Suprapubic skin (tissue), 4 donors: ENCODE data around the gene B3GALNT1. TPM values are rescaled to one million over a fixed set of nuclear protein-coding genes. Genes with fewer than 3 reads are reported as not detected.

Experiments used
- DNase-seq, 2 donors: peaks; one replicate each; pipeline ENCODE4 v3.0.0-alpha.2; 2019; ENCODE audit warnings: low spot score in 2 of 2
- H3K27ac ChIP-seq: fragments of 200-600 bp; sonication (generic); one replicate; pipeline ENCODE4 v1.5.1; 2019
- H3K27me3 ChIP-seq: fragments of 200-600 bp; sonication (generic); one replicate; pipeline ENCODE4 v1.5.1; 2019
- H3K36me3 ChIP-seq: fragments of 200-600 bp; sonication (generic); one replicate; pipeline ENCODE4 v1.5.1; 2019
- H3K4me1 ChIP-seq: fragments of 200-600 bp; sonication (generic); one replicate; pipeline ENCODE4 v1.5.1; 2019
- H3K4me3 ChIP-seq: fragments of 200-600 bp; sonication (generic); one replicate; pipeline ENCODE4 v1.5.1; 2019; ENCODE audit warnings: mild to moderate bottlenecking
- H3K9me3 ChIP-seq: fragments of 200-600 bp; sonication (generic); one replicate; pipeline ENCODE4 v1.5.1; 2019
- EP300 ChIP-seq: sonication (generic); formaldehyde crosslinking; IDR thresholded peaks from one replicate; pipeline ENCODE4 v1.6.1; 2017; ENCODE audit warnings: antibody characterized with exemption
- POLR2A ChIP-seq, 2 donors: fragments of 450-650 bp; IDR thresholded peaks; one replicate each; pipeline ENCODE4 v1.6.1; 2017; ENCODE audit warnings: antibody characterized with exemption in 2 of 2, mild to moderate bottlenecking in 2 of 2, moderate library complexity in 2 of 2
- POLR2AphosphoS5 ChIP-seq, 3 donors: sonication (generic); formaldehyde crosslinking; IDR thresholded peaks; one replicate each; pipeline ENCODE4 v1.6.1; 2017; ENCODE audit warnings: antibody characterized with exemption in 3 of 3
- WGBS: methylation state at CpG from one replicate; pipeline ENCODE4 v1.1.5; 2018; 5-methylcytosine and 5-hydroxymethylcytosine counted together
- total RNA-seq, 4 donors: library from RNA; depleted of rRNA; stranded (reverse); fragments of >200 nt; gene quantifications; one replicate each; pipeline ENCODE4 v1.1.0, GENCODE V29; 2016
- TF ChIP-seq, protein P1 (sequence below), 2 donors: fragments of 200-600 bp in 1 of 2; fragments of 450-650 bp in 1 of 2; sonication (generic) in 1 of 2; IDR thresholded peaks; one replicate each; pipeline ENCODE4 v1.5.1; 2016 to 2019; ENCODE audit warnings: antibody characterized with exemption in 2 of 2, mild to moderate bottlenecking in 1 of 2, moderate library complexity in 1 of 2

The B3GALNT1 gene
- total RNA-seq, 4 donors from 2014 or later = 3.4 to 8.1 (median 6.7) TPM

DNA sequence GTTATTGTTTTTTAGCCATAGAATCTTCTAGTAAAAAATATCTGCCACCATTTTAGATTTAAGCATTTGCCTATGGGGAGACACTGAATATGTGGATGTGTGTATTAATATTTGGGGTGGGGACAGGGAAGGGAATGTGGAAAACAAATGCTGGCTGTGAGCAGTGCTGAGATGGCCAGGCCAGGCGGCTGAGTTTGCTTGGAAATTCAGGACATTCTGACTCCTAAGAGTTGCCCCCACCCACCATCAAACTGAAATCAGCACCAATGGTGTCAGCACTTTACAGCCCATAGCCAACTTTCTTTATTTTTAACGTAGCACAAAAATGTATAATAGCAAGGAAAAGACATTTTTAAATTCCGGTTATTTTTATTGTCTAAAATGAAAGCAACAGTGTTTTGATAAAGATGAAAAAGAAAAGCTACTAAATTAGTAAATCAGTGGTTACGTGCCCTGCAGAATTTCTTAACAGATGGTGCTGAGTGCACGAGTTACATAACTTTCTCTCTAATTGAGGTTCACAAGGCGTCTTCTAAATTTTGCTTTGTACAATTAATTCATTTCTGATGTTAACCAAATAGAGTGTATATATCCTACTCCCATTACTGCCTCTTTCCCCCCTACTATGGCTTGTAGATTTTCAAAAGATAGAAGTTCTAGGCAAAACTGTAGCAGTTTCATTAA is 34.0 kb downstream of the B3GALNT1 start:
- 78% methylated on average over 6 of the region's 6 CpGs for WGBS
- no peak overlapping the region for H3K27ac ChIP-seq

DNA sequence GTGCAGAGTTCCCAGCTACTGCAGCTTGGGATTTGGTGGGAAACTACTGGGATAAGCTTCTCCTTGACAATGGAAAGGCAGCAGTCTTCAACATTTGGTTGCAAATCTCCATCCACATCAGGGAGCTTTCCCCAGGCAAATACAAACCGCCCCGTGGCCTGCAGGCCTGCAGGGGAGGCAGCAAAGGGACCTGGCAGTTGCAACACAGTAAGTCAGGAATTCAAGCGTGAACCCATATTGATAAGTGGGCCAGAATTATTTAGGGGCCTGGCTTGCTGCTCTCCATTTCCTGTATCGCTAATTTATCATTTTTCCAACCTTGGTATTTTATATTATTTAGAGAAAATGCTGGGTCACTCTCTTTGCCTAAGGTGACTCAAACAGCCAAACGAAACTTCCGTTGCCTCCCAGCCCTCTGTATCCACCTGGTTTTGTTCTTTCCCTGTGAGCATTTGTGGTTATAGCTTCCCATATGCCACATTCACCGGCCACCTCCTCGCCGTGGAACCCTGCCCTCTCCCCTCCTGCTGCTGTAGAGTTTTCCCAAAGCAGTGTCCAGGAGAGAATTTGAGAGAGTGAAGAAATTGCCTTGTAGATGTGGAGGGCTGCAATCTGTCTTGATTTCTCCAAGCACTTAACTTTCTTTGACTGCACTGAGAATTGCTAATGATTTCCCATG is 34.8 kb downstream of the B3GALNT1 start:
- H3K4me3 ChIP-seq = no peak overlapping the region
- H3K27ac ChIP-seq = no peak overlapping the region
- H3K4me1 ChIP-seq = peaks cover 26% of the 10 kb centered on the region
- TF ChIP-seq POLR2AphosphoS5 (IDR thresholded peaks at IDR 0.05) (no peak), EP300 (no peak), POLR2A (IDR thresholded peaks at IDR 0.05) (no peak)
- TF ChIP-seq, protein P1, sequence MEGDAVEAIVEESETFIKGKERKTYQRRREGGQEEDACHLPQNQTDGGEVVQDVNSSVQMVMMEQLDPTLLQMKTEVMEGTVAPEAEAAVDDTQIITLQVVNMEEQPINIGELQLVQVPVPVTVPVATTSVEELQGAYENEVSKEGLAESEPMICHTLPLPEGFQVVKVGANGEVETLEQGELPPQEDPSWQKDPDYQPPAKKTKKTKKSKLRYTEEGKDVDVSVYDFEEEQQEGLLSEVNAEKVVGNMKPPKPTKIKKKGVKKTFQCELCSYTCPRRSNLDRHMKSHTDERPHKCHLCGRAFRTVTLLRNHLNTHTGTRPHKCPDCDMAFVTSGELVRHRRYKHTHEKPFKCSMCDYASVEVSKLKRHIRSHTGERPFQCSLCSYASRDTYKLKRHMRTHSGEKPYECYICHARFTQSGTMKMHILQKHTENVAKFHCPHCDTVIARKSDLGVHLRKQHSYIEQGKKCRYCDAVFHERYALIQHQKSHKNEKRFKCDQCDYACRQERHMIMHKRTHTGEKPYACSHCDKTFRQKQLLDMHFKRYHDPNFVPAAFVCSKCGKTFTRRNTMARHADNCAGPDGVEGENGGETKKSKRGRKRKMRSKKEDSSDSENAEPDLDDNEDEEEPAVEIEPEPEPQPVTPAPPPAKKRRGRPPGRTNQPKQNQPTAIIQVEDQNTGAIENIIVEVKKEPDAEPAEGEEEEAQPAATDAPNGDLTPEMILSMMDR (IDR thresholded peaks at IDR 0.05) = no peak
- H3K27me3 ChIP-seq = no peaks in the 10 kb centered on the region
- no peak for DNase-seq
- no peaks in the 10 kb centered on the region for H3K9me3 ChIP-seq
- H3K36me3 ChIP-seq = peaks cover 5% of the 10 kb centered on the region
- WGBS = 81% methylated on average over 9 of the region's 9 CpGs

More for the DNA sequence above, 34.0 kb downstream of the B3GALNT1 start:
- Histone ChIP-seq H3K27me3 (no peaks in the 10 kb centered on the region), H3K9me3 (no peaks in the 10 kb centered on the region), H3K4me3 (no peak overlapping the region), H3K36me3 (no peaks in the 10 kb centered on the region), H3K4me1 (peaks cover 26% of the 10 kb centered on the region)
- no peak for DNase-seq
- no peak for TF ChIP-seq POLR2AphosphoS5 (IDR thresholded peaks at IDR 0.05)
- no peak for TF ChIP-seq EP300
- no peak for TF ChIP-seq POLR2A (IDR thresholded peaks at IDR 0.05)
- TF ChIP-seq, protein P1 (IDR thresholded peaks at IDR 0.05) = no peak

DNA sequence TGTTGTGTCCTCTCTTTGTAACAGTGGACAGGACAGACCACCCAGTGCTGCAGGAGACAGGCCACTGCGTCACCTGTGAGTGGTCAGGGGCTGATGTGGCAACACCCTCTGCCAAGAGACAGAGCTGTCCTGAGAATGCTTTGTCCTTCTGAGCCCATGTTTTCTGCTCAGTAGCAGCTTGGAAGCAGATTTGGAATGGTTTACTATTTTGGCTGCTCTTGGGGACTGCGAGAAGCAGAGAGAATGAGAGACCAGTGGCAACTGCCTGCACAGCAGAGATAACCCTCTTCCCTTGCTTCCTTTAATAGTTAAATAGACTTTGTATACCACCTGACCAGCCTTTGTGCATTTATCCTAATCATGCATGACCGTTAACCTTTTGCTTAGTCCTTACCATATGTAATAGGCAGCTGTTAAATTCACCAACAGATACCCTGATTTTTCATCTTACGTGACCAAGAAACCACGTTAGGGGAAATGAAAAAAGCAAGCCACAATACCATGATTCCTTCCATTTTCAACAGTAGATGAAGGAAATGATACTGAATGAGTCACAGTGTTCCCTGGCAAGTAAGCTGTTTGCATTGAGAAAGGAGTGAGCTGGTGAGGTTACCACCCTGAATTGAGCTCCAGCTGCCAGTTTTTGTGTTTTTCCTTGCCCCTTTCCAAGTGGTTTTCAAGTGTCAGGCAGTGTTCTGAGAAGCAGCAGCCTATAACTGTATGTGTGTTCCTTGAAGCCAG is 35.5 kb downstream of the B3GALNT1 start:
- peaks cover 26% of the 10 kb centered on the region for H3K4me1 ChIP-seq
- H3K27ac ChIP-seq = peak overlapping the region; percentile 11
- WGBS = 28% methylated on average over 5 of the region's 5 CpGs
- no peak for DNase-seq
- H3K9me3 ChIP-seq = no peaks in the 10 kb centered on the region
- TF ChIP-seq EP300 (no peak), POLR2AphosphoS5 (IDR thresholded peaks at IDR 0.05) (no peak), POLR2A (IDR thresholded peaks at IDR 0.05) (no peak)
- TF ChIP-seq, protein P1 (IDR thresholded peaks at IDR 0.05) = no peak
- no peaks in the 10 kb centered on the region for H3K27me3 ChIP-seq
- peaks cover 5% of the 10 kb centered on the region for H3K36me3 ChIP-seq
- H3K4me3 ChIP-seq = no peak overlapping the region

DNA sequence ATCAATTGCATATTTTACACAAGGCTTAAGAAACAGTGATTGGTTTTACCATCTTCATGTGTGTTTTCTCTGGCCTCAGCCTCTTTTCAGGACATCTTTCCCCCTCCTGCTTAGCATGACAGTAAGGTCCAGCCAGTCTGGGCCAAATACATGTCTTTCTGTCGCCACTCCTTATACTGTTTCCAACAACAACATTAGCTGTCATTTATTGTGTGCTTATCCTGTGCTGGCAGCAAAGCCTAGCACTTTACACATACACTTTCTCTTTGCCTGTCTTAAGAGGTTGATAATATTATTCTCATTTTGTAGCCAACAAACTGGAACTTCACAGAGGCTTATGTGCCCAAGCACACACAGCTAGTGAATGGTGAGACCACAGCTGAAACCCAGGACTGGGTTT is 37.8 kb downstream of the B3GALNT1 start:
- Histone ChIP-seq H3K36me3 (peaks cover 5% of the 10 kb centered on the region), H3K4me3 (no peak overlapping the region), H3K9me3 (no peaks in the 10 kb centered on the region), H3K27me3 (no peaks in the 10 kb centered on the region), H3K4me1 (peaks cover 26% of the 10 kb centered on the region), H3K27ac (no peak overlapping the region)
- WGBS = 83% methylated on average over 1 of the region's 1 CpG
- DNase-seq = no peak
- TF ChIP-seq POLR2AphosphoS5 (IDR thresholded peaks at IDR 0.05) (no peak), POLR2A (IDR thresholded peaks at IDR 0.05) (no peak), EP300 (no peak)
- TF ChIP-seq, protein P1 (IDR thresholded peaks at IDR 0.05) = no peak

DNA sequence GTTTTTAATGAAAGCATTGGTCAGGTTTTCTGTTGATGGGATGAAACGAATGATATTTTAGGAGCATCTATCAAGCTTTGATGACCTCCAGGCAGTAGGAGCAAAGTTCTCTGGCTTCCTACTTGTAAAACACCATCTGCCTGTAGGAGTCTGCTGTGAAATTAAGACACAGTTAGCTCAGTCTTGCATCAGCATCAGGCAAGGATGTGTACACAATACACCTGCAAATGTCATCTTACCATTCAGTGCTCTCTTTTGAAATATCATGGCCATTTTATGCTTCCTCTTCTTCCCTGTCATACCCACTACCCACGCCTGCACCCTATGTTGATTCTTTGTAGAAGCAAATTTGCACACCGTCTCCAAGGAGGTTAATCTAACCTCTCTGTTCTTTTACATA is 38.2 kb downstream of the B3GALNT1 start:
- Histone ChIP-seq H3K9me3 (no peaks in the 10 kb centered on the region), H3K27me3 (no peaks in the 10 kb centered on the region), H3K4me1 (peaks cover 26% of the 10 kb centered on the region), H3K36me3 (peaks cover 5% of the 10 kb centered on the region), H3K4me3 (no peak overlapping the region), H3K27ac (no peak overlapping the region)
- no peak for TF ChIP-seq POLR2AphosphoS5 (IDR thresholded peaks at IDR 0.05)
- no peak for TF ChIP-seq EP300
- no peak for TF ChIP-seq POLR2A (IDR thresholded peaks at IDR 0.05)
- TF ChIP-seq, protein P1 (IDR thresholded peaks at IDR 0.05) = no peak
- WGBS = 85% methylated on average over 3 of the region's 3 CpGs
- DNase-seq = no peak
